Right hindlimb (tissue), 1 donor: Measurements from ENCODE around the gene PALM.
"Not testable (repeated sequence)": the region's sequence is repeated elsewhere in the genome, so short reads cannot be mapped to it uniquely, and the experiment has no call there.

Experiments
- DNase-seq: peaks from one replicate; pipeline ENCODE4 v3.0.0-alpha.2; 2018

PALM gene

GRCh38 chr19:732148-733069 lies 23.7 kb downstream of the PALM start:
- DNase-seq, result no peak

DNA sequence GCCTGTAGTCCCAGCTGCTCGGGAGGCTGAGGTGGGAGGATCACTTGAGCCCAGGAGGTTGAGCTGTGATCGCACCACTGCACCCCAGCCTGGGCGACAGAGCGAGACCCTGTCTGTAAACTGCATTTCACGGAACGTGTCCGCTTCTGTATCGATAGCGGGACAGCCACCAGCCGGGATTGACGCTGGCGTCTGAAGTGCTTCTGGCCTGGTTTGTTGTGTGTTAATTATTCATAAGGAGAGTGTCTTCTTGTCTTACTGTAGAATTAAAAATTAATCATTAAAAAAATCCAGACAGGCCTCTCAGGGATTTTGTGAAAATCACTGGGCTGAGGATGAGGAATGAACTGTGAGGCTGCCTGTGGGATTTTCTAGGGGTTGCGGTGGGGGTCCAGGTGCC lies 26.0 kb downstream of the PALM start:
- no peak for DNase-seq

DNA sequence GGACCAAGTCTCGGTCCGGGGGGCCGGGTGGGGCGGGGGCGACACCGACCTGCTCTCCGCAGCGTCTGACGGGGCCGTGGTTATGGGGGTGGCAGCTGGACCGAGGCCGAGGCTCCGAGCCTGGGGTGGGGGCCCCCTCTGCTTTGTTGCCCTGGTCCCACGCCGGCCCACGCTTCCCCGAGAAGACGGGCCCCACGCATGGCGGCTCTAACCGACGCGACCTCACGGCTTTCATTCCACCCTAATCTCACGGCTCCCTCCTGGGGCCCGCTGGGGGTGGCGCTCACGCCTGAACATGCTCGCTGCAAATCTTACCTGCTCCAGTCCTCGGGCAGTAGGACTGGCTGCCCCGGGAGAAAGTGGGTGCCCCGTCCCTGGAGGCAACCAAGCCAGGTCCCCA lies 27.4 kb downstream of the PALM start:
- DNase-seq, result no peak

- no peak for DNase-seq
Observed at GRCh38 chr19:737591-738093, 28.9 kb downstream of the PALM start.

- no peak for DNase-seq
Observed at GRCh38 chr19:738509-739128, 29.9 kb downstream of the PALM start.

DNA sequence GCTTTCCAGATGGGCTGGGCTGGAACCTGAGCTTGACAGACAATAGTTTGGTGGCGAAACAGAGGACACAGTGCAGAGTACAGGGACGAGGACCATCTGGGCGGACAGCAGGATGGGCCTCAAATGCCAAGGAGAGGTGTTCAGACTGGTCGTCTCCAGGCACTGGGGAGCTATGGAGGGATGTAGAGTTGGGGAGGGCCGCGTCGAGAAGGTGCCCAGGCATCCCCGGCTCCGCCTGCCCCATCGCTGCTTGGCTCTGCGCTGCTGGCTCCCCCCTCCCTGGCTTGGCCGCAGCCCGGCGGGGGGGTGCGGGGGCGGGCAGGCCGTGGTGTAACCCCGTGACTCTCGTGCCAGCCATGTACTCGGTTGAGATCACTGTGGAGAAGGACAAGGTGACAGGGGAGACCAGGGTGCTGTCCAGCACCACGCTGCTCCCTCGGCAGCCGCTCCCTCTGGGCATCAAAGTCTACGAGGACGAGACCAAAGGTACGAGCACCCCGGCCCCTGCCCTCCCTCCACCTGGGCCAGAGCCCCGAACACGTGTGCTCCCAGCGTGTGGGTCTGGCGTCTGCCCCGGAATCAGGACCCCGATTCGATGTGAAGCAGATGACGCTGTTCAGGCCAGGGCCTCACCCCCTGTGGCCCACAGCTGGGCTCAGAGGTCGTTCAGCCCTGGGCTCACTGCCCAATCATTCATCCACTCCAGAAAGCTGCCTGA lies 31.4 kb downstream of the PALM start:
- no peak for DNase-seq

DNA sequence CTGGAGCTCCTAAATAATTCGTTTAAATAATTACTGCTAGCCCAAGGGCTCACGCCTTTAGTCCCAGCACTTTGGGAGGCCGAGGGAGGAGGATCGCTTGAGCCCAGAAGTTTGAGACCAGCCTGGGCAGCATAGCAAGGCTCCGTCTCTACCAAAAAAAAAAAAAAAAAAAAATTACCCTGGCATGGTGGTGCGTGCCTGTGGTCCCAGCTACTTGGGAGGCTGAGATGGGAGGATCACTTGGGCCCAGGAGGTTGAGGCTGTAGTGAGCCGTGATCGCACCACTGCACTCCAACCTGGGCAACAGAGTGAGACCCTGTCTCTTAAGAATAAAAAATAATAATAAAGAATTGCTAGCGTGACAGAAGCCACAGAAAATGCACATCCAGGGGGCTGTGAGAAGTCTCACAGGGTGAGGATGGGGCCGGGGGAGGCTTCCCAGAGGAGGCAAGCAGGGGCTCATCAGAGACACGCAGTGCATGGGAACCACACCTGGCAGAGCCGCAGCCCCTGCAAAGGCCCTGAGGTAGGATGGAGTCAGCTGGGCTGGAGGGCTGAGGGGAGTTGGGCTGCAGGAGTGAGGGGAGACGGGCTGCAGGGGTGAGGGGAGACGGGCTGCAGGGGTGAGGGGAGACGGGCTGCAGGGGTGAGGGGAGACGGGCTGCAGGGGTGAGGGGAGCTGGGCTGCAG lies 32.2 kb downstream of the PALM start:
- DNase-seq, result not testable (repeated sequence)

GRCh38 chr19:741506-742131 lies 32.9 kb downstream of the PALM start:
- DNase-seq, result no peak

DNA sequence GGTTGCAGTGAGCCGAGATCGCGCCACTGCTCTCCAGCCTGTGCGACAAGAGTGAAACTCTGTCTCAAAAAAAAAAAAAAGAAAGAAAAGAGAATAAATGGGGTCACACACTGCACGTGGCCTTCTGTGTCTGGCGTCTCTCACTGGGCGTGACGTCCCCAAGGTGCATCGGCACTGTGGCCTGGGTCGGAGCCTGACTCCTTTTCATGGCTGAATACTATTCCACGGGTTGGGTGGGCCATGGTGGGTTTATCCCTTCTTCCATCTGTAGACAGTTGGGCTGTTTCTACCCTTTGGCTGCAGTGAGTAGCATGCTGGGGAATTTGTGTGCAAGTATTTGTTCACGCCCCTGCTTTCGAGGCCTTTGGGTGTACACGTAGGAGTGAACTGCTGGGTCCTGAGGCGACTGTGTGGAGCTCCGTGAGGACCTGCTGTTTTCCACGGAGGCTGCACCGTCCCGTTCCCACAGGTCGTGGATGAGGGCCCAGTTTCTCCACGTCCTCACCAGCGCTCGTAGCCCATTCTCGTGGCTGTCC lies 33.9 kb downstream of the PALM start:
- no peak for DNase-seq

DNA sequence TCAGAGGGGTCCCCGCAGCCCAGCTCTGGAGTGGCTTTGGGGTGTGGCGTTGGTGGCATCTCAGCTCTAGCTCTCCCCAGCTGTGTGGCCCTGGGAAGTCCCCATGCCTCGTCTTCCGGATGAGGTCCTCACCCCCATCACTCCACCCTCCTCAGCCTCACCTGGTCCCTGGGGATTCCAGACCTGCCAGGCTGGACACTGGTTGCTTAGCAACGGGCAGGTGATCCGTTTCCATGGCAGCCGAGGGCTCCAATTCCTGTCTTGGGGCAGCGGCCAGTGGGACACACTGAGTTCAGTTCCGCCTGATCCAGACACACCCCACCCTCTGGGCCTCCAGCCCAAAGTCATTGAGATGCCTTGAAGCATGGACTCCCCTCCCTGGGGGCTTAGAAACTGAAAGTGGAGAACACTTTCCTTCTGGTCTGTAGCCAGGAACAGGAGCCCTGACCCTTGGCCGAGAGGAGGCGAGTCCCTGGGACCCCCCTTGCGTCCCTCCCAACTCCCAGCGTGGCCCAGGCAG lies 34.5 kb downstream of the PALM start:
- DNase-seq, result peak; percentile 87

DNA sequence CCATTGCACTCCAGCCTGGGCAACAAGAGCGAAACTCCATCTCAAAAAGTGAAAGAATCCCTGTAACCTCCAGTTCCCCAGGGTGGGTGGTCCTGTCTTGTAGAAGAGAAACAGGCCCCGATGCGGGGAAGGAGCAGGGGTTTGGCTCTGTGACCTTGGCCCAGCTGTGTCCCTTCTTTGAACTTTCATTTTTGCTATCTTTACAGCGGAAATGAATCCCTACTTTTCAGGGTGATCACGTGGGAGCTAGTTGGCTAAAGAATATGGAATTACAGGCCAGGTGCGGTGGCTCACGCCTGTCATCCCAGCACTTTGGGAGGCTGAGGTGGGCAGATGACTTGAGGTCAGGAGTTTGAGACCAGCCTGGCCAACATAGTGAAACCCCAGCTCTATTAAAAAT lies 36.4 kb downstream of the PALM start:
- DNase-seq, result not testable (repeated sequence)

DNA sequence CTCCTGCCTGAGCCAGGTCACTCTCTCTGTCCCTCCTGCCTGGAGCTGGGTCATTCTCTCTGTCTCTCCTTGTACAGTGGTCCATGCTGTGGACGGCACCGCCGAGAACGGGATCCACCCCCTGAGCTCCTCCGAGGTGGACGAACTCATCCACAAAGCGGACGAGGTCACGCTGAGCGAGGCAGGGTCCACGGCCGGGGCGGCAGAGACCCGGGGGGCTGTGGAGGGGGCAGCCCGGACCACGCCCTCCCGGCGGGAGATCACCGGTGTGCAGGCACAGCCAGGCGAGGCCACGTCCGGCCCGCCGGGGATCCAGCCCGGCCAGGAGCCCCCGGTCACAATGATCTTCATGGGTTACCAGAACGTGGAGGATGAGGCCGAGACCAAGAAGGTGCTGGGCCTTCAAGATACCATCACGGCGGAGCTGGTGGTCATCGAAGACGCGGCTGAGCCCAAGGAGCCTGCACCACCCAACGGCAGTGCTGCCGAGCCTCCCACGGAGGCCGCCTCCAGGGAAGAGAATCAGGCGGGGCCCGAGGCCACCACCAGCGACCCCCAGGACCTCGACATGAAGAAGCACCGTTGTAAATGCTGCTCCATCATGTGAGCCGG lies 37.6 kb downstream of the PALM start:
- DNase-seq, result no peak

- DNase-seq, result no peak
Observed at GRCh38 chr19:746956-747355, 38.2 kb downstream of the PALM start.

DNA sequence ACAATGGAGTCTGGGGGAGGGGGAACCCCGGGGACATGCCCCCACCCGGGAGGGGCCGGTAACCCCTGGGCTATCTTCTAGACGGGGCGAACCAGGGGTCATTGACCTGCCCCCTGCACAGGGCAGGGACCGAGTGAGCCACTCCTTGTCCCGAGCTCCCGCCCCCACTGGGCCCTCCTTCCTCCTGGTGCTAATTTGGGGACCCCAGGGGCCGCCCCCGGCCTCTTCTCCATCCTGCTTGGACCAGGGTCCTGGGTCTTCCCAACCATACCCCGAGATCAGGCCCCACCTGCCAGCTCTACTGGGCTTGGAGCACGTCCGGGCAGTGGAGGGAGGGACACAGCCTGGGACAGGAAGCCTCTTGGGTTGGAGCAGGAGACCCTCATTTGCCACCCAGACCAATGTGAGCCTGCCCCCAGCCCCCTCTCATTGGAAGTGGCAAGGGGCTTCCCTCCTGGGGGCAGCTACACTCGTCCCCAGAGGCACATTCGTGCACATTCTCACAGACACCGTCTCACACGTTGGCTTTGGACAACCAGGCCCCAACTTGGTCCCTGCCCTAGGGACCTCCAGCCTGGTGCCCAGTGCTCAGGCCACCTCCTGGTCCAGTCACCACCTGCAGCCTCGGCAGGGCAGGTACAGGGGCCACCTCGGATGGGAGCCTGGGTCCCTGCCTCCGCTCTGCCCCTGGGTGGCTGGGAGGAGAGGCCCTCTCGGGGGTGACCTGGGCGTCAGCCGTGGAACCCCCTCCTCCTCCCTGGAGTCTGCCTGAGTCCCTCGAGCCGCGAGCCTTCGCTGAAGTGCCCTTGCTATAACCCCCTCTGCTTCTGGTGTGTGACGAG lies 38.9 kb downstream of the PALM start:
- no peak for DNase-seq

DNA sequence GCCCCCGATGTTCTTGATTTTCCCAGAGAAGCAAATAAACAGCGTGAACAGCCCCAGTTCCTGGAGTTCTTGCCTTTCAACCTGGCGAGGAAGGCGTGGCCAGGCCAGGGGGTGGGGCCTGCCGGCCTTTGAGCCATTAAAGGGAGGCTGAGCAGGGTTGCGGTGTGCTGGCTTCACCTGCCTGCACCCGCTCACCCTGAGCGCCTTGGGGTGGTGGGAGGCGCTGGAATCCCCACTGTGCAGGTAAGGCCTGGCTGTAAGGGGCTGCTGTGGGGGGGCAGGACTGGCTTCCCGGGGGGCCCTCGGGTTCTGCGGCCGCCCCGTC lies 39.5 kb downstream of the PALM start:
- DNase-seq, result no peak

DNA sequence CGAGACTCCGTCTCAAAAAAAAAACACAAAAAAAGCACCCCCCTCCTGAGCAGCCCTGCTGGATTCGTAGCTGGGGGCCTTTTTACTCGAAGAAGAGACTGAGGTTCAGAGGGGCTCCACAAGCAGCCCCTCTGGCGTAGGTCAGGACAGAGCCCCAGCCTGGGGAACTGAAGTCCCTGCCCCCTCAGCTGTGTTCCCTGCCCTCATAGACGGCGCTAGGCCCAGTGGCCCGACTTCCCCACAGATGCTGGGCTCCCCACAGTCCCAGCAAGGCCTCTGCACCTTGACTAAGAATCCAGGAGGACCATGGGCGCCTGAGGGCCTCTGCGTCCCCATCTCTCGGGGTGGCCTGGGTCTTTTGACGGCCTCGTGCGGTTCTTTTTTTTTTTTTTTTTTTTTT lies 41.1 kb downstream of the PALM start:
- DNase-seq, result no peak

DNA sequence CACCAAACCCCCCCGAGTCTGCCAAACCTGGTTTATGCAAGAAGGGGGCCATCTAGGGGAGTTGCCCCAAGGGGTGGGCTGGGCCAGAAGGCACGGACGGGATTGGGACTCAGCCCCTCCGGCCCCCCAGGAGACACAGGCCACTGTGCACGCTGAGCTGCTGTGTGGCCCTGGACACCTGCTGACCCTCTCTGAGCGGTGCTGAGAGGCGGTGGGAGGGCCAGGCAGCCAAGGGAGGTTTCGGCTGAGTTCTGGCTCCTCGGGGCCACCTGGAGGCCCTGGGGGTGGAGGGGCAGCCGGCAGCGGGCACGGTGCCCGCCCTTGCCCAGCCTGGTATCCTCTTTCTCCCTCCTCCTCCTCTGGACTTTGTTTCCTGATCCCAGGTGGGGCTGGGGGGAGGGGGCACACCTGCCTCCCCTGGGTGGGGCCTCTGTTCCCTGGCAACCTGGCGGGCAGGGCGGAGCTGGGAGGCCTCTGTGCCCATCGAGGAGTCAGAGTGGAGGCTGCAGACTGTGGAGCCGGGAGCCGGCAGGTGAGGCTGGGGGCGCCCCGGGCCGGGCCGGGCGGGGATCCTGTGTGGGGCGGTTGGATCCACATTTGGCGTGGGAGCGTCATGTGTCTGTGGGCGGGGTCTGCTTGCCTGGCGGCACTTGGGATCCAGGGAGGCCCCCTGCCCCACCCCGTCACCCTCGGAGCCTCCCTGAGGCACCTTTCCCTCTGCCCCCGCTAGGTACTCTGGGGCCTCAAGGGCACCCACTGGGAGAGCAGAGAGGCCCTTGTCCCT lies 42.1 kb downstream of the PALM start, which contains the start of gene MISP:
TSS of gene MISP (plus strand) at position 473 of the 784 bp plus-strand sequence. CDS start 5,835 bp downstream, outside the sequence.
- no peak for DNase-seq

GRCh38 chr19:751501-752341 lies 43.0 kb downstream of the PALM start:
- no peak for DNase-seq
